GM19239 (cell line): ENCODE measurements around the gene FIGNL2.
"Not testable (repeated sequence)": the region's sequence is repeated elsewhere in the genome, so short reads cannot be mapped to it uniquely, and the experiment has no call there.

ENCODE experiments used
- DNase-seq: peaks from one replicate; pipeline ENCODE4 v3.0.0; 2011; ENCODE audit warnings: low spot score; ENCODE audit not compliant: insufficient read length
- FAIRE-seq: peaks from 2 replicates; lab custom pipeline; 2011; peaks lifted over from hg19 to GRCh38; lab: Jason Lieb, UNC

The FIGNL2 gene, protein sequence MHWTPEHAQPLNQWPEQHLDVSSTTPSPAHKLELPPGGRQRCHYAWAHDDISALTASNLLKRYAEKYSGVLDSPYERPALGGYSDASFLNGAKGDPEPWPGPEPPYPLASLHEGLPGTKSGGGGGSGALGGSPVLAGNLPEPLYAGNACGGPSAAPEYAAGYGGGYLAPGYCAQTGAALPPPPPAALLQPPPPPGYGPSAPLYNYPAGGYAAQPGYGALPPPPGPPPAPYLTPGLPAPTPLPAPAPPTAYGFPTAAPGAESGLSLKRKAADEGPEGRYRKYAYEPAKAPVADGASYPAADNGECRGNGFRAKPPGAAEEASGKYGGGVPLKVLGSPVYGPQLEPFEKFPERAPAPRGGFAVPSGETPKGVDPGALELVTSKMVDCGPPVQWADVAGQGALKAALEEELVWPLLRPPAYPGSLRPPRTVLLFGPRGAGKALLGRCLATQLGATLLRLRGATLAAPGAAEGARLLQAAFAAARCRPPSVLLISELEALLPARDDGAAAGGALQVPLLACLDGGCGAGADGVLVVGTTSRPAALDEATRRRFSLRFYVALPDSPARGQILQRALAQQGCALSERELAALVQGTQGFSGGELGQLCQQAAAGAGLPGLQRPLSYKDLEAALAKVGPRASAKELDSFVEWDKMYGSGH

DNA sequence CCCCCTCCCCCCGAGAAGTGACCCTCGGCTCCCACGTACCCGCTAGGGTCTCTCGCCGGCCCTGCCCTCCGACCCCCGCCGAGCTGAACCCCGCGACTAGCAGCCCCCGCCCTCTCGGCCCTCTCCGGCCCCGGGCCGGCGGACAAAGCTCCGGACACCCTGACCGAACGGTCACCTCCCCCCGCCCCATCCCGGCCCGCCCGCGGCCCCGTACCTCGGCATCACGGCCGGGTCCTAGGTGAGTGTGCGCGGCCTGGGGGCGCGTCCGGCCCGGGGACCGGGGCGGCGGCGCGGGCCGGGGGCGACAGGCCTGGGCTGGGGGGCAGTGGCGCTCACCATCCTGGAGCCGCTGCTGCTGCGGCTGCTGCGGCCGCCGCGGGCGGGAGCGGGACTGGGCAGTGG, at the start of gene FIGNL2:
Gene FIGNL2 (minus strand): TSS at position 393 of the 402 bp plus-strand sequence. CDS start 26,305 bp downstream, outside the sequence.
- DNase-seq (no peak), FAIRE-seq (no peak)

GRCh38 chr12:51897181-51897580, 48.7 kb upstream of the FIGNL2 start:
- FAIRE-seq (no peak), DNase-seq (no peak)

GRCh38 chr12:51896236-51896635, 47.7 kb upstream of the FIGNL2 start:
- DNase-seq (no peak), FAIRE-seq (no peak)

DNA sequence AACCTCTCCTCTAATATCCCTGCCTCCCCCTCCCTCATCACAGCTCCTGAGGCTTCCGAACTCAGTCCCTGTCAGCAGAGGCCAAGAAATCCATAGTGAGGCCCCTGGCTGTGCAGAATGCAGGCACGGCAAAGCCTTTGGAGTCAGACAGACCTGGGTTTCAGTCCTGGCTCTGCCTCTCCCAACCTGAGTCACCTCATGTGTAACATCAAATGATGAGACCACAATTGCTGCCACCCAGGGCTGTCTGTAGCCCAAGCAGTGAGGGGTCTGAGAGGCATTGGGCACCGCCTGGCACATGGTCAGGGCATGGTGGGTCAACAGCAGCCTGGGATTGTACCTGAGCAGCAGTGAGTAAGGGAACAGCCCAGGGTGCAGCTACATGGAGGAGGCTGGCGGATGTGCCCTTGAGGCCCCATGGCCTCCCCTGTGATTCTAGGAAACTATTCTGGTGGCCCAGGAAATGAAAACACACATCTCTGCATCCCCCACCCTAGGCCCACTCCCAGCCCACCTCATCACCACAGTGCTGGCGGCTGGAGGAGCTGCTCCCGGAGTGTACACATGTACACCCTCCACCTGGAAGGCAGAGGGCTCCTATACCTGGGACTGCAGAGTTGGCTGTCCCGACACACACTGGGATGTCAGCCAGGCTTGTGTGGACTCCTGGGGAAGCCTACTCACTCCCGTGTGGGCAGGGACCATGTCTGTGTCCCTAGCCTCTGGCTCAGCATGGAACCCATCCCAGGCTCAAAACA, 47.0 kb upstream of the FIGNL2 start:
- no peak for FAIRE-seq
- DNase-seq, result no peak

- no peak for FAIRE-seq
- no peak for DNase-seq
Observed at GRCh38 chr12:51893786-51894185, 45.3 kb upstream of the FIGNL2 start.

DNA sequence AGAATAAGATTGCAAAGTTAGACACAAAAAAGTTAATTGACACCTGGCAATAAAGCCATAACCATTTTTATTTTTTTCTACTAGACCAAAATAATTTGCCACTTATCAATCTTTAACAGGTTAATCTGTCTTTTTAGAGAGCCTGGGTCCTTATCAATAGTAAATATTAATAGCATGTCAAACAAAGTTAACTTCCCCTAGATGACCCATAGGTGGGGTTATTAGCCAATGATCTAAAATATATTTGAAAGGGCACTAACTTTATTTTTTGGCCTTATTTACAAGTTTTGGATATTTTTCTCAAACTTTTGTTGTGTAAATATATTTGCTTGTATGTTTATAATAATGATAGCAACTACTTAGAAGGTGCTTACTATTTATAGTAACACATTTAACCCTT, 43.3 kb upstream of the FIGNL2 start:
- DNase-seq, result no peak
- FAIRE-seq, result peak; percentile 47

DNA sequence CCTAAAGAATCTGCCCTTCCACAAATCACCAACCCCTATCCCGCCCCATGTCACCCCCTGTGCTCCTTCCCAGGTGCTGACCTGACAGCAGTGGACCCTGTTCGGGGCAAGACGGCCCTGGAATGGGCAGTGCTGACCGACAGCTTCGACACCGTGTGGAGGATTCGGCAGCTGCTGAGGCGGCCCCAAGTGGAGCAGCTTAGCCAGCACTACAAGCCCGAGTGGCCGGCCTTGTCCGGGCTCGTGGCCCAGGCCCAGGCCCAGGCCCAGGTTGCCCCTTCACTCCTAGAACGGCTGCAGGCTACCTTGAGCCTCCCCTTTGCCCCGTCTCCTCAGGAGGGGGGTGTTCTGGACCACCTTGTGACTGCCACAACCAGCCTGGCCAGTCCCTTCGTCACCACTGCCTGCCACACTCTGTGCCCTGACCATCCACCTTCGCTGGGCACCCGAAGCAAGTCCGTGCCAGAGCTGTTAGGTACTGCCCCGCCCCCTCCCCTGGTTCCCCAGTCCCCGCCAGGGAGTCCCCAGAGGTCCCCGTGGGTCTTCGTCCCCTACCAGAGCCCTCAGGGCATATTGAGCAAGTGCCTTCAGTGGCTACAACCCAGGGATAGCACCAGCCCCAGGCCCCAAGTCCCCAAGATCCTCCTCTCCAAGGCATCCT, 42.1 kb upstream of the FIGNL2 start:
- DNase-seq (no peak), FAIRE-seq (no peak)

DNA sequence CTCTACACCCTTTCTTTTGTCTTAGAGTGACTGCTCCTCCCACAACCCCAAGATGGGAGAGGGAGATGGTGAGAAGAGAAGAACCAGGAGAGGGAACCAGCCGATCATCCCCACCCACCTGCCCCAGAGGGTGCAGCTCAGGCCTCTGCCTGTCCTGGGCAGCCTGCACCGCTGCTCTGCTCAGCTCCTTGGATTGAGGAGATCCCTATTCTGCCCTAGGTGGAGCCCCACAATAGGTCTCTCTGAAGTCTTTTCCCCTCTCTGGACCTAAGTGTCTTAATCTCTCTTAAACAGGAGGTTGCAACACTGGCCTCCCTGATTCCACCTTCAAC, 41.6 kb upstream of the FIGNL2 start:
- DNase-seq (no peak), FAIRE-seq (no peak)

GRCh38 chr12:51889216-51890132, 41.0 kb upstream of the FIGNL2 start:
- FAIRE-seq (no peak), DNase-seq (no peak)

DNA sequence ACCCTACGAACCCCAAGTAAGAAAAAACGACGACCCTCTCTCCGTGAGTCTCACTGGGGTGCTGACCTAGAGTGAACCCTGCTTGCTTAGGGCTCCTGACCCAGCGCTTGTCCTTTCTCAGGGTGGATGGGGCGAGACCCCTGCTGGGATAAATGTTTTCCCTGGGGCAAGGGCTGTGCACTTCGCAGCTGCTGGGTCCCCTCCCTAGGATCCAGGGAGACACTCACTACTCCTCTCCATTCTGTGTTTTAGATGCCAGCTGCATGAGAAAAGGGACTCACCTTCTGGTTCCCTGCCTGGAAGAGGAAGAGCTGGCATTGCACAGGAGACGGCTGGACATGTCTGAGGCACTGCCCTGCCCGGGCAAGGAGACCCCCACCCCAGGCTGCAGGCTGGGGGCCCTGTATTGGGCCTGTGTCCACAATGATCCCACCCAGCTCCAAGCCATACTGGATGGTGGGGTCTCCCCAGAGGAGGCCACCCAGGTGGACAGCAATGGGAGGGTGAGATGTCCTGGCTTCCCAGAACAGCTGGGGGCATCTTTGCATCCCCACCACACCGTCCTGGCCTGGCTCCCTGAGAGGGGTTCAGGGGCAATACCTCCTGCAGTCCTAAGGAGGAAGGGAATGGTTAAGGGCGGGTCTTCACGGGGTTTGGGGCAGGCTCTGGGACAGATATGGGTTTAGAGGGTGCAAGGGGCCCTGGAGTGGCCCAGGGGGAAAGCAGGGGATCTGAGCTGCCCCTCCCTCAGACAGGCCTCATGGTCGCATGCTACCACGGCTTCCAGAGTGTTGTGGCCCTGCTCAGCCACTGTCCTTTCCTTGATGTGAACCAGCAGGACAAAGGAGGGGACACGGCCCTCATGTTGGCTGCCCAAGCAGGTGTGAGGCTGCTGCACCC, 40.0 kb upstream of the FIGNL2 start:
- no peak for FAIRE-seq
- no peak for DNase-seq

- DNase-seq, result no peak
- no peak for FAIRE-seq
Observed at GRCh38 chr12:51887476-51888315, 39.2 kb upstream of the FIGNL2 start, which contains the start of gene ANKRD33. ANKRD33 (plus strand) TSS chr12:51888103; CDS start chr12:51888187, 84 bp downstream.

DNA sequence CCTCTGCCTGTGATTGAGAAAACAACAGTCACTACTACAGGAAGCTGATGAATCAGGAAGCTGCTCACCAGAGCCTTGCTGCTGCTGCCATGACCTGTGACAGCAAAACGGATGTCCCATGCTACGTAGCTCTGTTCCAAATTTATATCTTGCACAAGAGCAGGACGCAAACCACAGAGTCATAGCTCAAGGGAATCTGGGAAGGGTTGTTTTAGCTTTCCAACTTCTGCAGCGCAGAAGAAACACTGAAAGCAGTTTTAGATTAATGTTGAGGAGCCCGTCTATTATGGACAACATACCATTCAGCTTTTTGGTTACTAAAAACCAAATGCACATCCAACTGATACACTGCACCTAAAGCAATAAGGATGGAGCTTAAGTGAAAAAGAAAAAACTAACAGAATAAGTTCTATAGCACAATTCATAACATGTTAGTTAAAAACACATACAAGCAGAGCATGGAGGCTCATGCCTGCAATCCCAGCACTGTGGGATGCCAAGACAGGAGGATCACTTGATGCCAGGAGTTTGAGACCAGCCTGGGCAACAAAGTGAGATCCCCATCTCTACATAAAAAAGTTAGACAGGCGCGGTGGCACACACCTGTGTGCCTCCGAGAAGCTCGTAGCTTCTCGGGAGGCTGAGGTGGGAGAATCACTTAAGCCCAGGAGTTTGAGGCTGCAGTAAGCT, 37.6 kb upstream of the FIGNL2 start:
- FAIRE-seq (no peak), DNase-seq (no peak)

GRCh38 chr12:51885294-51886020, 36.9 kb upstream of the FIGNL2 start:
- not testable (repeated sequence) for FAIRE-seq, DNase-seq

DNA sequence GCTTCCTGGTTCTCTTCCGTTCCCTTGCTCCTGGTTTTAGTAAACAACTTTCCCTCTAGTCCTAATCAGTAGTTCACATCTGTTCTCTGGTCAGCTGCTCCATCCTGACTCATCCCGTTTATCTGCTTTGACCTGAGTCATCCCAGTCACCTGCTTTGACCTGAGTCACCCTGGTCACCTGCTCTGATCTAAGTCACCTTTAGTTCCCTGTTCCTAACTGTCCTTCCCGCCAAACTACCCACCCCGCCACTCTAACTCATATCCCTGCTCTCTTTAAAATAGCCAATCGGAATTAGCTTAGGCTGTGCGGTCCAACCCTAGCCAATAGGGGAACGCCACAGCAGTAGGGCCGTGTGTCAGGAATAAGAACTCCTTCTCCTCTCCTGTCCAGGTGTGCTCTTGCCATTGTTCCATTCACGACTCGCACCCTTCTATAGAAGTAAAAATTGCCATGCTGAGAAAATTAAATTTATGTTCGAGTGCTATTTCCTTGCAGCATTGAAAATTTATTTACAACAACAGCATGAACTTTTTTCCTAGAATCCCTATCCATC, 36.2 kb upstream of the FIGNL2 start:
- no peak for DNase-seq
- no peak for FAIRE-seq

GRCh38 chr12:51883998-51884675, 35.6 kb upstream of the FIGNL2 start:
- FAIRE-seq (no peak), DNase-seq (no peak)

DNA sequence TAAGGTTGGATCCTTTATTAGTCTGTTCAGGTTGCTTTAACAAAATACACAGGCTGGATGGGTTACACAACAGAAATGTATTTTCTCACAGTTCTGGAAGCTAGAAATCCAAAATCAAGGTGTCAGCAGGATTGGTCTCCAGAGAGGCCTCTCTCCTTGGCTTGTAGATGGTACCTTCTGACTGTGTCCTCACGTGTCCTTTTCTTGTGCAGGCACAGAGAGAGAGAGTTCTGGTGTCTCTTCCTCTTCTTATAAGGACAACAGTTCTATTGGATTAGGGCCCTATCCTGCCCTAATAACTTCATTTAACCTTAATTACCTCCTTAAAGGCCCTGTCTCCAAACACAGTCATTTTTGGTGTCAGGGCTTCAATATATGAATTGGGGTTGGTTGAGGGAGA, 34.8 kb upstream of the FIGNL2 start:
- FAIRE-seq (no peak), DNase-seq (no peak)
